SK-N-SH (cell line): ENCODE data around the gene SPIRE1. TPM values are rescaled to one million over a fixed set of nuclear protein-coding genes. Genes with fewer than 3 reads are reported as not detected.

Source experiments
- CTCF ChIA-PET: fragments of 300-600, 350-600 bp; formaldehyde crosslinking; extraction: SDS; loops from one replicate; lab custom pipeline; 2021; lab: Yijun Ruan, JAX
- POLR2A ChIA-PET: fragments of 350-600 bp; sonication (Branson Sonifier 250); formaldehyde crosslinking; extraction: SDS; loops from one replicate; lab custom pipeline; 2020; ENCODE audit warnings: antibody characterized with exemption, inconsistent platforms; lab: Yijun Ruan, JAX
- DNase-seq: peaks from one replicate; pipeline ENCODE4 v3.0.0; 2012
- H2AFZ ChIP-seq: fragments of 200-600 bp; sonication (generic); 2 replicates; pipeline ENCODE4 v1.8.1; 2016; ENCODE audit warnings: antibody characterized with exemption, mild to moderate bottlenecking, low read depth
- H3F3A ChIP-seq: fragments of 200-600 bp; sonication (generic); replicated peaks from 2 replicates; pipeline ENCODE3; 2016; ENCODE audit warnings: antibody characterized with exemption, mild to moderate bottlenecking; ENCODE audit not compliant: insufficient read depth
- H3K27ac ChIP-seq, 2 experiments: fragments of 200-500 bp in 1 of 2; fragments of 200-600 bp in 1 of 2; sonication (Bioruptor generic) in 1 of 2; sonication (generic), shearing (Covaris generic) in 1 of 2; 2 replicates each; pipeline versions ENCODE4 v1.5.1 to v1.6.1; 2014 to 2016; ENCODE audit warnings: low read depth in 2 of 2, inconsistent platforms in 1 of 2, low read length in 1 of 2, mild to moderate bottlenecking in 1 of 2, mixed read lengths in 1 of 2
- H3K27me3 ChIP-seq: fragments of 200-600 bp; sonication (generic), shearing (Covaris generic); 2 replicates; pipeline ENCODE4 v1.6.1; 2016; ENCODE audit warnings: mixed run types; ENCODE audit not compliant: insufficient read depth
- H3K36me3 ChIP-seq, 2 experiments: fragments of 200-500 bp in 1 of 2; fragments of 200-600 bp in 1 of 2; sonication (Bioruptor generic) in 1 of 2; sonication (generic) in 1 of 2; replicated peaks in 1 of 2; 2 replicates each; pipeline versions ENCODE3 to v1.5.1; 2014 to 2016; ENCODE audit warnings: low read length in 1 of 2, mild to moderate bottlenecking in 1 of 2; ENCODE audit not compliant: insufficient read depth in 2 of 2, control insufficient read depth in 1 of 2
- H3K4me1 ChIP-seq, 2 experiments: fragments of 200-500 bp in 1 of 2; fragments of 200-600 bp in 1 of 2; sonication (Bioruptor generic) in 1 of 2; sonication (generic), shearing (Covaris generic) in 1 of 2; 2 replicates each; pipeline versions ENCODE4 v1.5.1 to v1.6.1; 2014 to 2016; ENCODE audit warnings: low read depth in 1 of 2, low read length in 1 of 2, mixed run types in 1 of 2; ENCODE audit not compliant: insufficient read depth in 2 of 2, control insufficient read depth in 1 of 2
- H3K4me2 ChIP-seq: fragments of 200-600 bp; sonication (generic), shearing (Covaris generic); 2 replicates; pipeline ENCODE4 v1.6.1; 2017; ENCODE audit warnings: mixed run types
- H3K4me3 ChIP-seq, 2 experiments: fragments of 200-500 bp in 1 of 2; fragments of 200-600 bp in 1 of 2; sonication (Bioruptor generic) in 1 of 2; sonication (generic), shearing (Covaris generic) in 1 of 2; 2 replicates each; pipeline versions ENCODE4 v1.5.1 to v1.8.1; 2014 to 2016; ENCODE audit warnings: low read depth in 2 of 2, inconsistent platforms in 1 of 2, low read length in 1 of 2, mild to moderate bottlenecking in 1 of 2, mixed read lengths in 1 of 2, moderate library complexity in 1 of 2
- H3K79me2 ChIP-seq: fragments of 200-600 bp; sonication (generic); 2 replicates; pipeline ENCODE4 v1.8.1; 2017; ENCODE audit warnings: mild to moderate bottlenecking; ENCODE audit not compliant: insufficient read depth
- H3K9ac ChIP-seq: fragments of 200-600 bp; sonication (generic); 2 replicates; pipeline ENCODE4 v1.6.1; 2017; ENCODE audit warnings: mixed run types
- H3K9me2 ChIP-seq: fragments of 200-600 bp; sonication (generic); 2 replicates; pipeline ENCODE4 v1.6.1; 2017; ENCODE audit warnings: mixed run types
- H3K9me3 ChIP-seq: fragments of 200-600 bp; sonication (generic); 2 replicates; pipeline ENCODE4 v1.6.1; 2017; ENCODE audit warnings: mixed run types, mild to moderate bottlenecking, moderate library complexity
- H4K20me1 ChIP-seq: fragments of 200-600 bp; sonication (generic); 2 replicates; pipeline ENCODE4 v1.6.1; 2017; ENCODE audit warnings: mild to moderate bottlenecking, mixed run types; ENCODE audit not compliant: insufficient read depth
- CHD2 ChIP-seq: fragments of 150-350 bp; IDR thresholded peaks from 2 replicates; pipeline ENCODE4 v1.6.1; 2018; ENCODE audit warnings: low read length; ENCODE audit not compliant: partially characterized antibody
- ELF1 ChIP-seq: IDR thresholded peaks from 2 replicates; pipeline ENCODE4 v1.4.0; 2012
- EP300 ChIP-seq, 2 experiments: IDR thresholded peaks; 2 replicates each; pipeline versions ENCODE4 v1.4.0 to v1.6.1; 2012; ENCODE audit warnings: borderline replicate concordance in 1 of 2, low read depth in 1 of 2, low read length in 1 of 2
- EZH2phosphoT487 ChIP-seq: fragments of 200-600 bp; sonication (generic); IDR thresholded peaks from 2 replicates; pipeline ENCODE4 v1.6.1; 2017; ENCODE audit warnings: low read depth, mixed run types, mild to moderate bottlenecking, antibody characterized with exemption, moderate library complexity, borderline replicate concordance
- FOXJ3 ChIP-seq: sonication (generic); formaldehyde crosslinking; IDR thresholded peaks from 2 replicates; pipeline ENCODE4 v1.5.1; 2020; ENCODE audit warnings: mild to moderate bottlenecking, missing genetic modification reagents
- FOXM1 ChIP-seq: IDR thresholded peaks from 2 replicates; pipeline ENCODE4 v1.4.0; 2012; ENCODE audit warnings: low read depth, mild to moderate bottlenecking
- GATA2 ChIP-seq: sonication (generic); formaldehyde crosslinking; IDR thresholded peaks from 2 replicates; pipeline ENCODE4 v1.5.0; 2020; ENCODE audit warnings: mild to moderate bottlenecking, missing genetic modification reagents
- MXI1 ChIP-seq: IDR thresholded peaks from 2 replicates; pipeline ENCODE4 v1.6.1; 2012; ENCODE audit warnings: mild to moderate bottlenecking, low read depth, low read length, improper control_type of control experiment
- RAD21 ChIP-seq: IDR thresholded peaks from 2 replicates; pipeline ENCODE4 v1.6.1; 2012; ENCODE audit warnings: mild to moderate bottlenecking, low read length
- RFX5 ChIP-seq: IDR thresholded peaks from 2 replicates; pipeline ENCODE4 v1.6.1; 2012; ENCODE audit warnings: mild to moderate bottlenecking, improper control_type of control experiment, low read length
- SIN3A ChIP-seq: IDR thresholded peaks from 2 replicates; pipeline ENCODE4 v1.6.1; 2012; ENCODE audit warnings: low read depth, mild to moderate bottlenecking, low read length, moderate library complexity, borderline replicate concordance
- SMC3 ChIP-seq: IDR thresholded peaks from 2 replicates; pipeline ENCODE4 v1.6.1; 2012; ENCODE audit warnings: low read depth, low read length, improper control_type of control experiment
- USF1 ChIP-seq: IDR thresholded peaks from 2 replicates; pipeline ENCODE4 v1.4.0; 2012; ENCODE audit warnings: low read depth, borderline replicate concordance
- YY1 ChIP-seq: IDR thresholded peaks from 2 replicates; pipeline ENCODE4 v1.4.0; 2012; ENCODE audit warnings: low read depth, mild to moderate bottlenecking
- WGBS: methylation state at CpG from one replicate; pipeline ENCODE4 v1.1.6; 2017; ENCODE audit warnings: low lambda C conversion rate; 5-methylcytosine and 5-hydroxymethylcytosine counted together
- polyA plus RNA-seq, 3 experiments: library from polyadenylated mRNA; depleted of rRNA; stranded (reverse); fragments of >200 nt; gene quantifications; 2 replicates each; pipeline ENCODE4 v1.2.3, GENCODE V29; 2012
- TF ChIP-seq, protein P1 (sequence below): fragments of 150-350 bp; IDR thresholded peaks from 2 replicates; pipeline ENCODE4 v1.6.1; 2016; ENCODE audit warnings: mild to moderate bottlenecking, low read depth, low read length
- TF ChIP-seq, protein P2 (sequence below): IDR thresholded peaks from 2 replicates; pipeline ENCODE4 v1.6.1; 2012; ENCODE audit warnings: mild to moderate bottlenecking, low read depth, low read length, moderate library complexity
- TF ChIP-seq, protein P3 (sequence below): IDR thresholded peaks from 2 replicates; pipeline ENCODE4 v1.4.0; 2012; ENCODE audit warnings: low read depth, borderline replicate concordance
- TF ChIP-seq, protein P4 (sequence below): IDR thresholded peaks from 2 replicates; pipeline ENCODE4 v1.4.0; 2012; ENCODE audit warnings: low read depth

Gene SPIRE1
- polyA plus RNA-seq, 1 of the 3 experiments (the other 2 are of a cell fraction): 6.7 TPM

- TF ChIP-seq GATA2 (CRISPR knock-in tag) (no peak), MXI1 (no peak), ELF1 (no peak)
- TF ChIP-seq, protein P1, sequence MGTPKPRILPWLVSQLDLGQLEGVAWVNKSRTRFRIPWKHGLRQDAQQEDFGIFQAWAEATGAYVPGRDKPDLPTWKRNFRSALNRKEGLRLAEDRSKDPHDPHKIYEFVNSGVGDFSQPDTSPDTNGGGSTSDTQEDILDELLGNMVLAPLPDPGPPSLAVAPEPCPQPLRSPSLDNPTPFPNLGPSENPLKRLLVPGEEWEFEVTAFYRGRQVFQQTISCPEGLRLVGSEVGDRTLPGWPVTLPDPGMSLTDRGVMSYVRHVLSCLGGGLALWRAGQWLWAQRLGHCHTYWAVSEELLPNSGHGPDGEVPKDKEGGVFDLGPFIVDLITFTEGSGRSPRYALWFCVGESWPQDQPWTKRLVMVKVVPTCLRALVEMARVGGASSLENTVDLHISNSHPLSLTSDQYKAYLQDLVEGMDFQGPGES: no peak
- TF ChIP-seq, all 33 proteins: peak for 0
Measured at GRCh38 chr18:12515550-12515949, 142.4 kb downstream of the SPIRE1 start (continued).

DNA sequence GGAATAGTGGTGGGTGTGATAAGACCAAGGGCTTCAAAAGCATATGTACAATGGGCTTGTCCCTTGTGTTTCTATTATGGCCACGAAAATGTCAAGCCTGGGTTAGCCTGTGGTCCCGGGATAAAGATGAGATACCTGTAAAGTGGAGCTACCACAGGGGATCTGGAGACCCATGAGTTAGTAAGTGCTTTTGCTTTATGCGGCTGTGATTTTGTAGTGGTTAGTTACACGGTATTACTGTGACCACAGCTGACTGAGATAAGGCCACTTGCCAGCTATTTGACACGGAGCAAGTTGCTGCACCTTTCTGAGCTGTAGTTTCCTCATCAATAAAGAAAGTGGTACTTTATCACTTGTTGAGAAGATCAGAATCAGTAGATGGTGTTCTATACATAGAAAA, 150.9 kb downstream of the SPIRE1 start:
- H3K9ac ChIP-seq: no peak overlapping the region
- H3K36me3 ChIP-seq: peaks cover 3 to 34% of the 10 kb centered on the region in 2 experiments
- H3K27ac ChIP-seq: no peak overlapping the region
- no peak overlapping the region for H2AFZ ChIP-seq
- no peak overlapping the region for H3K4me2 ChIP-seq
- POLR2A ChIA-PET: no interaction called here
- no peak overlapping the region for H3K4me3 ChIP-seq
- no peaks in the 10 kb centered on the region for H3F3A ChIP-seq
- no peaks in the 10 kb centered on the region for H3K4me1 ChIP-seq
- CTCF ChIA-PET: interaction anchor here (0.9 kb wide), 1 partner anchor 17 kb away, joined by 4 read pairs; no protein-coding TSS in a partner anchor
- H3K27me3 ChIP-seq: no peaks in the 10 kb centered on the region
- no peaks in the 10 kb centered on the region for H3K9me3 ChIP-seq
- no peaks in the 10 kb centered on the region for H3K79me2 ChIP-seq
- no peaks in the 10 kb centered on the region for H4K20me1 ChIP-seq
- 96% methylated on average over 5 of the region's 5 CpGs for WGBS
- no peaks in the 10 kb centered on the region for H3K9me2 ChIP-seq
- TF ChIP-seq, protein P2, sequence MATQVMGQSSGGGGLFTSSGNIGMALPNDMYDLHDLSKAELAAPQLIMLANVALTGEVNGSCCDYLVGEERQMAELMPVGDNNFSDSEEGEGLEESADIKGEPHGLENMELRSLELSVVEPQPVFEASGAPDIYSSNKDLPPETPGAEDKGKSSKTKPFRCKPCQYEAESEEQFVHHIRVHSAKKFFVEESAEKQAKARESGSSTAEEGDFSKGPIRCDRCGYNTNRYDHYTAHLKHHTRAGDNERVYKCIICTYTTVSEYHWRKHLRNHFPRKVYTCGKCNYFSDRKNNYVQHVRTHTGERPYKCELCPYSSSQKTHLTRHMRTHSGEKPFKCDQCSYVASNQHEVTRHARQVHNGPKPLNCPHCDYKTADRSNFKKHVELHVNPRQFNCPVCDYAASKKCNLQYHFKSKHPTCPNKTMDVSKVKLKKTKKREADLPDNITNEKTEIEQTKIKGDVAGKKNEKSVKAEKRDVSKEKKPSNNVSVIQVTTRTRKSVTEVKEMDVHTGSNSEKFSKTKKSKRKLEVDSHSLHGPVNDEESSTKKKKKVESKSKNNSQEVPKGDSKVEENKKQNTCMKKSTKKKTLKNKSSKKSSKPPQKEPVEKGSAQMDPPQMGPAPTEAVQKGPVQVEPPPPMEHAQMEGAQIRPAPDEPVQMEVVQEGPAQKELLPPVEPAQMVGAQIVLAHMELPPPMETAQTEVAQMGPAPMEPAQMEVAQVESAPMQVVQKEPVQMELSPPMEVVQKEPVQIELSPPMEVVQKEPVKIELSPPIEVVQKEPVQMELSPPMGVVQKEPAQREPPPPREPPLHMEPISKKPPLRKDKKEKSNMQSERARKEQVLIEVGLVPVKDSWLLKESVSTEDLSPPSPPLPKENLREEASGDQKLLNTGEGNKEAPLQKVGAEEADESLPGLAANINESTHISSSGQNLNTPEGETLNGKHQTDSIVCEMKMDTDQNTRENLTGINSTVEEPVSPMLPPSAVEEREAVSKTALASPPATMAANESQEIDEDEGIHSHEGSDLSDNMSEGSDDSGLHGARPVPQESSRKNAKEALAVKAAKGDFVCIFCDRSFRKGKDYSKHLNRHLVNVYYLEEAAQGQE: no peak
- TF ChIP-seq RAD21 (no peak), CHD2 (no peak), USF1 (no peak), FOXM1 (no peak), YY1 (no peak), FOXJ3 (no peak), SMC3 (no peak), RFX5 (no peak), ELF1 (no peak), EP300 (IDR thresholded peaks at IDR 0.05; ENCODE audit: borderline replicate concordance in 1 of 2, low read depth in 1 of 2, low read length in 1 of 2) (no peak), SIN3A (no peak), MXI1 (no peak), GATA2 (CRISPR knock-in tag) (no peak), EZH2phosphoT487 (no peak)
- TF ChIP-seq, protein P3, sequence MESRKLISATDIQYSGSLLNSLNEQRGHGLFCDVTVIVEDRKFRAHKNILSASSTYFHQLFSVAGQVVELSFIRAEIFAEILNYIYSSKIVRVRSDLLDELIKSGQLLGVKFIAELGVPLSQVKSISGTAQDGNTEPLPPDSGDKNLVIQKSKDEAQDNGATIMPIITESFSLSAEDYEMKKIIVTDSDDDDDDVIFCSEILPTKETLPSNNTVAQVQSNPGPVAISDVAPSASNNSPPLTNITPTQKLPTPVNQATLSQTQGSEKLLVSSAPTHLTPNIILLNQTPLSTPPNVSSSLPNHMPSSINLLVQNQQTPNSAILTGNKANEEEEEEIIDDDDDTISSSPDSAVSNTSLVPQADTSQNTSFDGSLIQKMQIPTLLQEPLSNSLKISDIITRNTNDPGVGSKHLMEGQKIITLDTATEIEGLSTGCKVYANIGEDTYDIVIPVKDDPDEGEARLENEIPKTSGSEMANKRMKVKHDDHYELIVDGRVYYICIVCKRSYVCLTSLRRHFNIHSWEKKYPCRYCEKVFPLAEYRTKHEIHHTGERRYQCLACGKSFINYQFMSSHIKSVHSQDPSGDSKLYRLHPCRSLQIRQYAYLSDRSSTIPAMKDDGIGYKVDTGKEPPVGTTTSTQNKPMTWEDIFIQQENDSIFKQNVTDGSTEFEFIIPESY: no peak
- TF ChIP-seq, protein P1: no peak
- TF ChIP-seq, protein P4, sequence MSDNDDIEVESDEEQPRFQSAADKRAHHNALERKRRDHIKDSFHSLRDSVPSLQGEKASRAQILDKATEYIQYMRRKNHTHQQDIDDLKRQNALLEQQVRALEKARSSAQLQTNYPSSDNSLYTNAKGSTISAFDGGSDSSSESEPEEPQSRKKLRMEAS: no peak
- no peak for DNase-seq
